ENCODE data around the gene S100A1. TPM values are rescaled to one million over a fixed set of nuclear protein-coding genes. Genes with fewer than 3 reads are reported as not detected.

Gene S100A1
- total RNA-seq, 1 donor from 2014 or later: not detected

DNA sequence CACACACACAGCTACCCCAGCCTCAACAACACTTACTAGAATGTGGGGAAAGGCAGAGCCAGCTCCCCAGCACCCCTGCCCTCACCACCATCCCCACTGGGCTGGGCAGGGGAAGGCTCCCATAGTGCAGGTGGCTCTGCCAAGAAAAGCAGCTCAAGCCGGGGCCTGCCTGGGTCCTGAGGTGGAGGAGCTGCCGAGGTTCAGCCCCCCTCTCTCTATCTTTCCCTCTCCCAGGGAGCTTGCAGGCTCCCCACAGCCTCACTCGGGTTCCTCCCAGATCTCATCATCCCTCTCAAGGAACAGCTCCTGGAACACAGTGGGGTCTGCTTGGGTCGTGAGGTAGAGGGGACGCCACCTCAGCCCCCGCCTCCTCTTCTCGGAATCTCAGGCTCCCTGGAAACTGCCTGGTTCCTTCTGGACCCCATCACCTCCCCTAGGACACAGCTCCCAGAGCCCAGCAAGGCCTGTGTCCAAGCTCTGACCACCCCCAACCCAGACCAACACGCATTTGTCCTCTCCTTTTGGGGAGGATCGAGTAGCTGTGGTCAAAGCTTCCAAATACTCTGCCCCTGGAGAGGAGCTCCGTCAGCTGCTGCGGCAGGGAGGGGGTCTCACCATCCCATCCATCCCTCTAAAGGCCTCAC lies 16.0 kb upstream of the S100A1 start:
- no peak for TF ChIP-seq EZH2 (IDR thresholded peaks at IDR 0.05)
- TF ChIP-seq, protein P1, sequence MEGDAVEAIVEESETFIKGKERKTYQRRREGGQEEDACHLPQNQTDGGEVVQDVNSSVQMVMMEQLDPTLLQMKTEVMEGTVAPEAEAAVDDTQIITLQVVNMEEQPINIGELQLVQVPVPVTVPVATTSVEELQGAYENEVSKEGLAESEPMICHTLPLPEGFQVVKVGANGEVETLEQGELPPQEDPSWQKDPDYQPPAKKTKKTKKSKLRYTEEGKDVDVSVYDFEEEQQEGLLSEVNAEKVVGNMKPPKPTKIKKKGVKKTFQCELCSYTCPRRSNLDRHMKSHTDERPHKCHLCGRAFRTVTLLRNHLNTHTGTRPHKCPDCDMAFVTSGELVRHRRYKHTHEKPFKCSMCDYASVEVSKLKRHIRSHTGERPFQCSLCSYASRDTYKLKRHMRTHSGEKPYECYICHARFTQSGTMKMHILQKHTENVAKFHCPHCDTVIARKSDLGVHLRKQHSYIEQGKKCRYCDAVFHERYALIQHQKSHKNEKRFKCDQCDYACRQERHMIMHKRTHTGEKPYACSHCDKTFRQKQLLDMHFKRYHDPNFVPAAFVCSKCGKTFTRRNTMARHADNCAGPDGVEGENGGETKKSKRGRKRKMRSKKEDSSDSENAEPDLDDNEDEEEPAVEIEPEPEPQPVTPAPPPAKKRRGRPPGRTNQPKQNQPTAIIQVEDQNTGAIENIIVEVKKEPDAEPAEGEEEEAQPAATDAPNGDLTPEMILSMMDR (IDR thresholded peaks at IDR 0.05): no peak
- Histone ChIP-seq H3K4me2 (peak overlapping the region; percentile 67), H3K36me3 (no peaks in the 10 kb centered on the region), H3K9me3 (ENCODE audit: low read depth) (no peaks in the 10 kb centered on the region), H4K20me1 (ENCODE audit: low read depth) (no peaks in the 10 kb centered on the region), H3K79me2 (ENCODE audit: low read depth) (no peaks in the 10 kb centered on the region), H3K27me3 (no peaks in the 10 kb centered on the region), H3K27ac (no peak overlapping the region), H3K9ac (no peak overlapping the region), H2AFZ (replicated peaks) (peak overlapping the region; percentile 85), H3K4me1 (peaks cover 31% of the 10 kb centered on the region), H3F3A (ENCODE audit: low read depth) (no peaks in the 10 kb centered on the region), H3K4me3 (peak overlapping the region; percentile 27)
- Mint-ChIP-seq H3K4me3 (no peak overlapping the region), H3K4me1 (peaks cover 24% of the 10 kb centered on the region), H3K36me3 (no peaks in the 10 kb centered on the region), H3K27me3 (ENCODE audit: insufficient read depth, low read depth) (peaks cover 10% of the 10 kb centered on the region), H3K27ac (peak overlapping the region; percentile 29), H3K9me3 (no peaks in the 10 kb centered on the region)
- DNase-seq (ENCODE audit: low spot score): no peak

DNA sequence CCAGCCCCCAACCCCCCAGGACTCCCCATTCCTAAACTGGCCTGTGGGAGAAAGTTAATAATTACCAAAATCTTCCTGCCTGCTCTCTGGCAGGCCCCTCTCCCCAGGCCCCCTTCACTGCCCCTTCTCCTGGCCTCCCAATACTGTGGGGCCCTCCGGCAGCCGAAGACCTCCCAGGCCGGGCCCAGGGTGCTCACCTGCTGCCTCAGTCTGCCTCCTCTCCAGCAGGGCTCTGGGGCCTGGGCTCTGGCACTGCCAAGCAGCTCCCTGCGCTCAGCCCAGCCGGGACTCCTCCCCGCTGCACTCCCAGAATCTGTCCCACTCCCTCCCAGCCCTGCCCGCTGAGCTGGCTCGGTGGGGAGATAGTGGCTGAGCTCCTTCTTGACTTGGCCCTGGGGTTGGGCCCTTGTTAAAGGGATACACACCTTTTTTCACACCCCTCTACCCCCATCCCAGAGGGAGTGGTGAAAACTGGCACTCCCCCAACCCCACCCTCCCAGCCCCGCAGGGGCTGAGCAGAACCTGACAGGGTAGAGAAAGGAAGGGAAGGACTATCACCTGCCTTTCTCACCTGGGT lies 15.4 kb upstream of the S100A1 start, which contains the start of gene S100A16:
S100A16 (minus strand) TSS at position 383 of the 577 bp plus-strand sequence. CDS start 4,986 bp downstream, outside the sequence.
- no peaks in the 10 kb centered on the region for H3K36me3 ChIP-seq
- no peaks in the 10 kb centered on the region for H4K20me1 ChIP-seq (ENCODE audit: low read depth)
- H3K9ac ChIP-seq: no peak within 1 kb of the TSS
- peak within 1 kb of the TSS; percentile 85 for H2AFZ ChIP-seq (replicated peaks)
- peak within 1 kb of the TSS; percentile 27 for H3K4me3 ChIP-seq
- Mint-ChIP-seq H3K27me3 (ENCODE audit: insufficient read depth, low read depth) (peaks cover 10% of the 10 kb centered on the region), H3K4me1 (peaks cover 24% of the 10 kb centered on the region), H3K9me3 (no peaks in the 10 kb centered on the region), H3K36me3 (no peaks in the 10 kb centered on the region), H3K27ac (peak within 1 kb of the TSS; percentile 33), H3K4me3 (no peak within 1 kb of the TSS)
- H3K79me2 ChIP-seq (ENCODE audit: low read depth): no peaks in the 10 kb centered on the region
- DNase-seq (ENCODE audit: low spot score): no peak
- H3K27me3 ChIP-seq: no peaks in the 10 kb centered on the region
- no peaks in the 10 kb centered on the region for H3F3A ChIP-seq (ENCODE audit: low read depth)
- peaks cover 31% of the 10 kb centered on the region for H3K4me1 ChIP-seq
- H3K4me2 ChIP-seq: peak within 1 kb of the TSS; percentile 67
- no peak for TF ChIP-seq EZH2phosphoT487 (IDR thresholded peaks at IDR 0.05)
- TF ChIP-seq, protein P1 (IDR thresholded peaks at IDR 0.05): no peak
- no peak within 1 kb of the TSS for H3K27ac ChIP-seq
- H3K9me3 ChIP-seq (ENCODE audit: low read depth): no peaks in the 10 kb centered on the region

DNA sequence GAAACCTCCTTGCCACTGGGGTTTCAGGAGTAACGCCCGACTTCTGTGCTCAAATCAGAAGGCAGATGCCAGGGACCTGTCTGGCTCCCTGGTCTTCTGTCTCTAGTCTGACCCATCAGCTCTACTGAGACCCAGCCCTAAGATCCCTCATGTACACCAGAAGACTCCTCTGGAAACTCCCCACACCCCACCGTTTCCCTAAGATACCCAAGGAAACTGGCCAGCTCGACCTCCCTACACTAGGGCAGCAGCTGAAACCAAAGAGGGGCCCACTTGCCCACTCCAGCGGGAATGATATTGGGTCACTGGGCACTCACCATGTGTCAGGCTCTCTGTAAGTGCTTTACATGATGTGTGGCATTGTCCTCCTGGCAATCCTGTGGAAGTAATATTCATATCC lies 14.8 kb upstream of the S100A1 start:
- Histone ChIP-seq H3K4me2 (no peak overlapping the region), H3K9ac (no peak overlapping the region), H3K27me3 (no peaks in the 10 kb centered on the region), H3K4me3 (no peak overlapping the region), H3K79me2 (ENCODE audit: low read depth) (no peaks in the 10 kb centered on the region), H3K36me3 (no peaks in the 10 kb centered on the region), H3K4me1 (peaks cover 29% of the 10 kb centered on the region), H3F3A (ENCODE audit: low read depth) (no peaks in the 10 kb centered on the region), H3K27ac (no peak overlapping the region), H4K20me1 (ENCODE audit: low read depth) (no peaks in the 10 kb centered on the region), H3K9me3 (ENCODE audit: low read depth) (no peaks in the 10 kb centered on the region), H2AFZ (replicated peaks) (no peak overlapping the region)
- peaks cover 10% of the 10 kb centered on the region for H3K27me3 Mint-ChIP-seq (ENCODE audit: insufficient read depth, low read depth)
- TF ChIP-seq EZH2phosphoT487 (IDR thresholded peaks at IDR 0.05) (no peak), EZH2 (IDR thresholded peaks at IDR 0.05) (no peak)
- TF ChIP-seq, protein P1 (IDR thresholded peaks at IDR 0.05): no peak
- no peaks in the 10 kb centered on the region for H3K9me3 Mint-ChIP-seq
- H3K4me1 Mint-ChIP-seq: peaks cover 21% of the 10 kb centered on the region
- DNase-seq (ENCODE audit: low spot score): no peak
- H3K27ac Mint-ChIP-seq: peak overlapping the region; percentile 33
- peaks cover under 1% of the 10 kb centered on the region for H3K36me3 Mint-ChIP-seq
- H3K4me3 Mint-ChIP-seq: no peak overlapping the region
